ENCODE data around the gene LRRC39. TPM values are rescaled to one million over a fixed set of nuclear protein-coding genes. Genes with fewer than 3 reads are reported as not detected.

LRRC39 gene
- polyA plus RNA-seq, 1 experiment, result 0.28 TPM

GRCh38 chr1:100177295-100178041, 588 bp downstream of the LRRC39 start:
- Histone ChIP-seq H3K36me3 (ENCODE audit: control insufficient read depth, insufficient read depth, low read length) (no peaks in the 10 kb centered on the region), H3K27me3 (ENCODE audit: control insufficient read depth, insufficient read depth, low read length) (no peaks in the 10 kb centered on the region), H3K4me3 (ENCODE audit: low read depth, low read length) (no peak overlapping the region)
- DNase-seq (ENCODE audit: low read depth), result no peak
- ChIA-PET POLR2A (no interaction called here), CTCF (no interaction called here)
- TF ChIP-seq, protein P1, sequence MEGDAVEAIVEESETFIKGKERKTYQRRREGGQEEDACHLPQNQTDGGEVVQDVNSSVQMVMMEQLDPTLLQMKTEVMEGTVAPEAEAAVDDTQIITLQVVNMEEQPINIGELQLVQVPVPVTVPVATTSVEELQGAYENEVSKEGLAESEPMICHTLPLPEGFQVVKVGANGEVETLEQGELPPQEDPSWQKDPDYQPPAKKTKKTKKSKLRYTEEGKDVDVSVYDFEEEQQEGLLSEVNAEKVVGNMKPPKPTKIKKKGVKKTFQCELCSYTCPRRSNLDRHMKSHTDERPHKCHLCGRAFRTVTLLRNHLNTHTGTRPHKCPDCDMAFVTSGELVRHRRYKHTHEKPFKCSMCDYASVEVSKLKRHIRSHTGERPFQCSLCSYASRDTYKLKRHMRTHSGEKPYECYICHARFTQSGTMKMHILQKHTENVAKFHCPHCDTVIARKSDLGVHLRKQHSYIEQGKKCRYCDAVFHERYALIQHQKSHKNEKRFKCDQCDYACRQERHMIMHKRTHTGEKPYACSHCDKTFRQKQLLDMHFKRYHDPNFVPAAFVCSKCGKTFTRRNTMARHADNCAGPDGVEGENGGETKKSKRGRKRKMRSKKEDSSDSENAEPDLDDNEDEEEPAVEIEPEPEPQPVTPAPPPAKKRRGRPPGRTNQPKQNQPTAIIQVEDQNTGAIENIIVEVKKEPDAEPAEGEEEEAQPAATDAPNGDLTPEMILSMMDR (IDR thresholded peaks at IDR 0.05; ENCODE audit: insufficient read depth, low read depth, low read length), result no peak

DNA sequence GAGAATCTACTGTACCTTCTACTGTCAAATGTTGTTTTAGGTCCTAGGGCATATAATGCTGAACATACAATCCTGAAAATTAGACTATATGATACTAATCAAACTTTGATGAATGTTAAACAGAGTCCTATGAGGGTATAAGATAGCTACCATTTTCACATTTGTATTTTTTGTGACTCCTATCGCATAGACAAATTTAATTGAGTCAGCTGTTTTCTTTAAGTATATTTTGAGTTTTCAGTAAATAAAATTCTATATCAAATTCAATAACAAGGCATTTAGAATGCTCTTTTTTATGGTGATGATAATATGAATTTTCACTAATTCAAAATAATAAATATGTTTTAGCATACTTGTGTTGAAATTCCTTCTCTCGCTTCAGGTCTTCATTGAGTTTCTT, 10.0 kb downstream of the LRRC39 start:
- no peak for DNase-seq (ENCODE audit: low read depth)
- TF ChIP-seq, protein P1 (IDR thresholded peaks at IDR 0.05; ENCODE audit: insufficient read depth, low read depth, low read length), result no peak
- Histone ChIP-seq H3K36me3 (ENCODE audit: control insufficient read depth, insufficient read depth, low read length) (no peaks in the 10 kb centered on the region), H3K4me3 (ENCODE audit: low read depth, low read length) (no peak overlapping the region), H3K27me3 (ENCODE audit: control insufficient read depth, insufficient read depth, low read length) (no peaks in the 10 kb centered on the region)
- CTCF ChIA-PET, result no interaction called here
- POLR2A ChIA-PET, result no interaction called here

DNA sequence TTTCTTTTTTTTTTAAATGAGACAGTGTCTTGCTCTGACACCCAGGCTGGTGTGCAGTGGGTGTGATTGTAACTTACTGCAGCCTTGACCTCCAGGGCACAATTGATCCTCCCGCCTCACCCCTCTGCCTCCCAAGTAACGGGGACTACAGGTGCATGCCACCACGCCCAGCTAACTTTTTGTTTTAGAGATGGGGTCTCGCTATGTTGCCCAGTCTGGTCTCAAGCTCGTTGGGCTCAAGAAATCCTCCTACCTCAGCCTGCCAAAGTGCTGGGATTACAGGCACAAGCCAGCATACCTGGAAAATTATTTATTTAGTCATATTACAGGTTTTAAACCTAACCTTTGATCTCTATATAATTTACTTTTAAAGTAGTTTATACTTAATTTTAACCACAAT, 13.4 kb downstream of the LRRC39 start:
- no peak overlapping the region for H3K4me3 ChIP-seq (ENCODE audit: low read depth, low read length)
- ChIA-PET CTCF (interaction anchor here (1.9 kb wide), 1 partner anchor 16 kb away, joined by 5 read pairs; no protein-coding TSS in a partner anchor), POLR2A (no interaction called here)
- no peaks in the 10 kb centered on the region for H3K36me3 ChIP-seq (ENCODE audit: control insufficient read depth, insufficient read depth, low read length)
- TF ChIP-seq, protein P1 (IDR thresholded peaks at IDR 0.05; ENCODE audit: insufficient read depth, low read depth, low read length), result no peak
- no peaks in the 10 kb centered on the region for H3K27me3 ChIP-seq (ENCODE audit: control insufficient read depth, insufficient read depth, low read length)
- no peak for DNase-seq (ENCODE audit: low read depth)

- Histone ChIP-seq H3K27me3 (ENCODE audit: control insufficient read depth, insufficient read depth, low read length) (no peaks in the 10 kb centered on the region), H3K36me3 (ENCODE audit: control insufficient read depth, insufficient read depth, low read length) (no peaks in the 10 kb centered on the region), H3K4me3 (ENCODE audit: low read depth, low read length) (no peak overlapping the region)
- CTCF ChIA-PET, result interaction anchor here (1.9 kb wide), 1 partner anchor 16 kb away, joined by 5 read pairs; no protein-coding TSS in a partner anchor
- POLR2A ChIA-PET, result no interaction called here
- TF ChIP-seq, protein P1 (IDR thresholded peaks at IDR 0.05; ENCODE audit: insufficient read depth, low read depth, low read length), result no peak
- no peak for DNase-seq (ENCODE audit: low read depth)
Observed at GRCh38 chr1:100164216-100164615, 13.8 kb downstream of the LRRC39 start.

DNA sequence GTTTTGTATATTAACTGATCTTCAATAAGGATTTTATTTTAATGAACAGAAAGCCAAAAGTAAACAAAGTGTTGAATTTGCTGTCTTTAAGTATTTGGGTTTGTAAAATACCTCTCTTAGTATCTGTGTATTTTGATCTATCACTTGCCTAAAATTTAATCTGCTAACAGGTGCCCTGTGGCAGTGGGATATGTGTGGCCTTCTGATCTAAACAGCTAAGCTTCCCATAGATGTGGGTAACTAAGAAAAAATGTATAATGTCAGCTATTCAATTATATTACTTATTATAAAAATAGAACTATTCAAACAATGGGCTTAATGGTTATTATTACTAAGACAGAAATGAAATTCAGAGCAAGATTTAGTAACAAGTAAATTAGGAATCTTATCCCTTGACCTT, 15.2 kb downstream of the LRRC39 start:
- no peak overlapping the region for H3K4me3 ChIP-seq (ENCODE audit: low read depth, low read length)
- DNase-seq (ENCODE audit: low read depth), result no peak
- POLR2A ChIA-PET, result no interaction called here
- no peaks in the 10 kb centered on the region for H3K27me3 ChIP-seq (ENCODE audit: control insufficient read depth, insufficient read depth, low read length)
- CTCF ChIA-PET, result interaction anchor here (1.9 kb wide), 1 partner anchor 14 kb away, joined by 5 read pairs; no protein-coding TSS in a partner anchor
- TF ChIP-seq, protein P1 (IDR thresholded peaks at IDR 0.05; ENCODE audit: insufficient read depth, low read depth, low read length), result no peak
- H3K36me3 ChIP-seq (ENCODE audit: control insufficient read depth, insufficient read depth, low read length), result no peaks in the 10 kb centered on the region
